Liver (tissue), 3 donors: ENCODE data around the gene TMEM18.

Experiments
- EGR1 ChIP-seq, 2 donors: IDR thresholded peaks; 2 replicates each; pipeline ENCODE4 v1.6.1; 2016 to 2018; ENCODE audit warnings: antibody characterized with exemption in 2 of 2, low read depth in 2 of 2
- FOXA1 ChIP-seq: IDR thresholded peaks from 2 replicates; pipeline ENCODE4 v1.6.1; 2016; ENCODE audit warnings: antibody characterized with exemption
- GABPA ChIP-seq, 2 donors: IDR thresholded peaks in 1 of 2; conservative IDR thresholded peaks in 1 of 2; 2 replicates each; pipeline ENCODE4 v1.6.1; 2016; ENCODE audit warnings: antibody characterized with exemption in 2 of 2, mild to moderate bottlenecking in 1 of 2, moderate library complexity in 1 of 2
- JUND ChIP-seq, 2 donors: IDR thresholded peaks; 2 replicates each; pipeline ENCODE4 v1.6.1; 2016; ENCODE audit warnings: antibody characterized with exemption in 2 of 2
- NR2F2 ChIP-seq: IDR thresholded peaks from 2 replicates; pipeline ENCODE4 v1.6.1; 2016; ENCODE audit warnings: antibody characterized with exemption
- YY1 ChIP-seq: IDR thresholded peaks from 2 replicates; pipeline ENCODE4 v1.6.1; 2016; ENCODE audit warnings: antibody characterized with exemption, mild to moderate bottlenecking
- TF ChIP-seq, protein P1 (sequence below): fragments of 150-350 bp; IDR thresholded peaks from 2 replicates; pipeline ENCODE4 v1.5.1; 2017; ENCODE audit warnings: improper control_type of control experiment, low read depth, low read length; ENCODE audit not compliant: missing input control
- TF ChIP-seq, protein P2 (sequence below): IDR thresholded peaks from 2 replicates; pipeline ENCODE4 v1.6.1; 2016; ENCODE audit warnings: antibody characterized with exemption
- TF ChIP-seq, protein P3 (sequence below): IDR thresholded peaks from 2 replicates; pipeline ENCODE4 v1.6.1; 2016; ENCODE audit warnings: antibody characterized with exemption, mild to moderate bottlenecking
- TF ChIP-seq, protein P4 (sequence below): IDR thresholded peaks from 2 replicates; pipeline ENCODE4 v1.6.1; 2016; ENCODE audit warnings: antibody characterized with exemption
- TF ChIP-seq, protein P5 (sequence below): IDR thresholded peaks from 2 replicates; pipeline ENCODE4 v1.6.1; 2016; ENCODE audit warnings: antibody characterized with exemption
- donor health status: healthy.
- donor health status: healthy.

DNA sequence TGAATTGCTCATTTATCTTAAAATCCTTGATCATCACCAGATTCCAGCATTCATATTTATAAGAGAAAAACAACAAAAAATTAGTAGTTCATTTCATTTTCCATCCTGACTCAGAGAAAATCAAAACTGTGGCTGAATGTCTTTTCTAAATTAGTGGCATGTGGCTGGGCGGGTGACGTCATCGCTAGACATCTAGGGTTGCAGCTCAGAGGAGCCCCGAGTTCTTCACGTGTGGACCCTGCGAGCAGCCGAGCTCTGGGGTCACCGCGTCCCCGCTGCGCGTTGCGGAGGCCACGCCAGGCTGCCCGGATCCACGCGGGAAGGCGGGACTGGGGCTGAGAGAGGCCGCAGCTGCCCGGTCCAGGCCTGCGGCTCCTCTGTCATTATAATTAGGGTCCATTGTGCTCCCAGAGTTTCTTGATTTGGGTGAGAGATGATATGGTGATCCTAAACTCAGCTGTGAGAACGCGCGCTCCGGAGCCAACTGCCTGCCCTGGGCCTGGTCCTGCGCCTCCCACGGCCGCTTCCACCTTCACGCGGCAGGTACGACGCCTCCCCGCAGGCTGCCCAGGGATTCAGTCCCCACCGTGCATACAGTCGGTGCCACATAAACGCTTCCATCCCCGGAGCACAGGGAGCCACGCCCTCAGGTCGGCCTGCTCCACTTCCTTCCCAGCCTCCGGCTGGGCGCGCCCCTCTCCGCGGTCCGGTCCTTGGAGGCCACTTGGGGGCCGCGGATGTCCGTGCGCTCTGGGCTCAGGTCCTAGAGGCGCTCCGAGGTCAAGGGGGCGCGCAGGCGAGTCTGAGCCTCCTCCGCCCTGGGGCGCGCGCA is 56.5 kb downstream of the TMEM18 start:
- TF ChIP-seq, protein P1, sequence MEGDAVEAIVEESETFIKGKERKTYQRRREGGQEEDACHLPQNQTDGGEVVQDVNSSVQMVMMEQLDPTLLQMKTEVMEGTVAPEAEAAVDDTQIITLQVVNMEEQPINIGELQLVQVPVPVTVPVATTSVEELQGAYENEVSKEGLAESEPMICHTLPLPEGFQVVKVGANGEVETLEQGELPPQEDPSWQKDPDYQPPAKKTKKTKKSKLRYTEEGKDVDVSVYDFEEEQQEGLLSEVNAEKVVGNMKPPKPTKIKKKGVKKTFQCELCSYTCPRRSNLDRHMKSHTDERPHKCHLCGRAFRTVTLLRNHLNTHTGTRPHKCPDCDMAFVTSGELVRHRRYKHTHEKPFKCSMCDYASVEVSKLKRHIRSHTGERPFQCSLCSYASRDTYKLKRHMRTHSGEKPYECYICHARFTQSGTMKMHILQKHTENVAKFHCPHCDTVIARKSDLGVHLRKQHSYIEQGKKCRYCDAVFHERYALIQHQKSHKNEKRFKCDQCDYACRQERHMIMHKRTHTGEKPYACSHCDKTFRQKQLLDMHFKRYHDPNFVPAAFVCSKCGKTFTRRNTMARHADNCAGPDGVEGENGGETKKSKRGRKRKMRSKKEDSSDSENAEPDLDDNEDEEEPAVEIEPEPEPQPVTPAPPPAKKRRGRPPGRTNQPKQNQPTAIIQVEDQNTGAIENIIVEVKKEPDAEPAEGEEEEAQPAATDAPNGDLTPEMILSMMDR = no peak
- TF ChIP-seq GABPA (IDR thresholded peaks at IDR 0.05 in 1 of 2, conservative IDR thresholded peaks at IDR 0.05 in 1 of 2) (no peak), NR2F2 (no peak), EGR1 (IDR thresholded peaks at IDR 0.05; ENCODE audit: low read depth in 2 of 2) (no peak), YY1 (no peak), JUND (IDR thresholded peaks at IDR 0.05) (no peak), FOXA1 (no peak)
- TF ChIP-seq, protein P2, sequence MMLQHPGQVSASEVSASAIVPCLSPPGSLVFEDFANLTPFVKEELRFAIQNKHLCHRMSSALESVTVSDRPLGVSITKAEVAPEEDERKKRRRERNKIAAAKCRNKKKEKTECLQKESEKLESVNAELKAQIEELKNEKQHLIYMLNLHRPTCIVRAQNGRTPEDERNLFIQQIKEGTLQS = no peak
- TF ChIP-seq, protein P3, sequence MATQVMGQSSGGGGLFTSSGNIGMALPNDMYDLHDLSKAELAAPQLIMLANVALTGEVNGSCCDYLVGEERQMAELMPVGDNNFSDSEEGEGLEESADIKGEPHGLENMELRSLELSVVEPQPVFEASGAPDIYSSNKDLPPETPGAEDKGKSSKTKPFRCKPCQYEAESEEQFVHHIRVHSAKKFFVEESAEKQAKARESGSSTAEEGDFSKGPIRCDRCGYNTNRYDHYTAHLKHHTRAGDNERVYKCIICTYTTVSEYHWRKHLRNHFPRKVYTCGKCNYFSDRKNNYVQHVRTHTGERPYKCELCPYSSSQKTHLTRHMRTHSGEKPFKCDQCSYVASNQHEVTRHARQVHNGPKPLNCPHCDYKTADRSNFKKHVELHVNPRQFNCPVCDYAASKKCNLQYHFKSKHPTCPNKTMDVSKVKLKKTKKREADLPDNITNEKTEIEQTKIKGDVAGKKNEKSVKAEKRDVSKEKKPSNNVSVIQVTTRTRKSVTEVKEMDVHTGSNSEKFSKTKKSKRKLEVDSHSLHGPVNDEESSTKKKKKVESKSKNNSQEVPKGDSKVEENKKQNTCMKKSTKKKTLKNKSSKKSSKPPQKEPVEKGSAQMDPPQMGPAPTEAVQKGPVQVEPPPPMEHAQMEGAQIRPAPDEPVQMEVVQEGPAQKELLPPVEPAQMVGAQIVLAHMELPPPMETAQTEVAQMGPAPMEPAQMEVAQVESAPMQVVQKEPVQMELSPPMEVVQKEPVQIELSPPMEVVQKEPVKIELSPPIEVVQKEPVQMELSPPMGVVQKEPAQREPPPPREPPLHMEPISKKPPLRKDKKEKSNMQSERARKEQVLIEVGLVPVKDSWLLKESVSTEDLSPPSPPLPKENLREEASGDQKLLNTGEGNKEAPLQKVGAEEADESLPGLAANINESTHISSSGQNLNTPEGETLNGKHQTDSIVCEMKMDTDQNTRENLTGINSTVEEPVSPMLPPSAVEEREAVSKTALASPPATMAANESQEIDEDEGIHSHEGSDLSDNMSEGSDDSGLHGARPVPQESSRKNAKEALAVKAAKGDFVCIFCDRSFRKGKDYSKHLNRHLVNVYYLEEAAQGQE = no peak
- TF ChIP-seq, protein P4, sequence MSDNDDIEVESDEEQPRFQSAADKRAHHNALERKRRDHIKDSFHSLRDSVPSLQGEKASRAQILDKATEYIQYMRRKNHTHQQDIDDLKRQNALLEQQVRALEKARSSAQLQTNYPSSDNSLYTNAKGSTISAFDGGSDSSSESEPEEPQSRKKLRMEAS = no peak
- TF ChIP-seq, protein P5, sequence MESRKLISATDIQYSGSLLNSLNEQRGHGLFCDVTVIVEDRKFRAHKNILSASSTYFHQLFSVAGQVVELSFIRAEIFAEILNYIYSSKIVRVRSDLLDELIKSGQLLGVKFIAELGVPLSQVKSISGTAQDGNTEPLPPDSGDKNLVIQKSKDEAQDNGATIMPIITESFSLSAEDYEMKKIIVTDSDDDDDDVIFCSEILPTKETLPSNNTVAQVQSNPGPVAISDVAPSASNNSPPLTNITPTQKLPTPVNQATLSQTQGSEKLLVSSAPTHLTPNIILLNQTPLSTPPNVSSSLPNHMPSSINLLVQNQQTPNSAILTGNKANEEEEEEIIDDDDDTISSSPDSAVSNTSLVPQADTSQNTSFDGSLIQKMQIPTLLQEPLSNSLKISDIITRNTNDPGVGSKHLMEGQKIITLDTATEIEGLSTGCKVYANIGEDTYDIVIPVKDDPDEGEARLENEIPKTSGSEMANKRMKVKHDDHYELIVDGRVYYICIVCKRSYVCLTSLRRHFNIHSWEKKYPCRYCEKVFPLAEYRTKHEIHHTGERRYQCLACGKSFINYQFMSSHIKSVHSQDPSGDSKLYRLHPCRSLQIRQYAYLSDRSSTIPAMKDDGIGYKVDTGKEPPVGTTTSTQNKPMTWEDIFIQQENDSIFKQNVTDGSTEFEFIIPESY = no peak
